H54 (cell line): ENCODE data around the gene CAPNS2.

Source experiments
- DNase-seq: peaks from one replicate; pipeline ENCODE4 v3.0.0; 2011; ENCODE audit warnings: low spot score, mixed read lengths; ENCODE audit not compliant: insufficient read length
- FAIRE-seq: peaks from 3 replicates; lab custom pipeline; 2011; peaks lifted over from hg19 to GRCh38; lab: Jason Lieb, UNC
- POLR2A ChIP-seq: IDR thresholded peaks from 2 replicates; pipeline ENCODE4 v1.6.1; 2011; ENCODE audit warnings: low read depth, mild to moderate bottlenecking, low read length

The CAPNS2 gene

DNA sequence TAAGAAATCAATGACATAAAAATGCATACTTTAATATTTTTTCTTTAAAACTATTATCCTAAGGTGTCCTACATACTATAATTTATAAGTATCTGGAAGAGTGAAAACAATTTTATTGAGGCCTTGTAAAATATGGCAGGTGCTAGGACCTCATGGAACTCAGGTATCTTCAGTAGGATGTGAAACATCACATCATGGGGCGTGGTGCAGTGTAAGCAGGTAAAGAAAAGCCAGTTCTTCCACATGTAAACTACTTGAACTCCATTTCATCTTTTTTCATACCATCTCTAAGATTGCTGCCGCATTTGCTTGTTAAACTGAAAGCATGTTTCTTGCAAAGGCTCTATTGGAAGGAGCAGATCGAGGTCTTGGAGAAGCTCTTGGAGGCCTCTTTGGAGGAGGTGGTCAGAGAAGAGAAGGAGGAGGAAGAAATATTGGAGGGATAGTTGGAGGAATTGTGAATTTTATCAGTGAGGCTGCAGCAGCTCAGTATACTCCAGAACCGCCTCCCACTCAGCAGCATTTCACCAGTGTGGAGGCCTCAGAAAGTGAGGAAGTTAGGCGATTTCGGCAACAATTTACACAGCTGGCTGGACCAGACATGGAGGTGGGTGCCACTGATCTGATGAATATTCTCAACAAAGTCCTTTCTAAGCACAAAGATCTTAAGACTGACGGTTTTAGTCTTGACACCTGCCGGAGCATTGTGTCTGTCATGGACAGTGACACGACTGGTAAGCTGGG lies at the start of gene CAPNS2:
Gene CAPNS2, plus strand, starts transcription at position 253 of the 744 bp plus-strand sequence. Its CDS starts 73 bp downstream, at position 326.
- DNase-seq = no peak
- FAIRE-seq = no peak
- TF ChIP-seq POLR2A = no peak

DNA sequence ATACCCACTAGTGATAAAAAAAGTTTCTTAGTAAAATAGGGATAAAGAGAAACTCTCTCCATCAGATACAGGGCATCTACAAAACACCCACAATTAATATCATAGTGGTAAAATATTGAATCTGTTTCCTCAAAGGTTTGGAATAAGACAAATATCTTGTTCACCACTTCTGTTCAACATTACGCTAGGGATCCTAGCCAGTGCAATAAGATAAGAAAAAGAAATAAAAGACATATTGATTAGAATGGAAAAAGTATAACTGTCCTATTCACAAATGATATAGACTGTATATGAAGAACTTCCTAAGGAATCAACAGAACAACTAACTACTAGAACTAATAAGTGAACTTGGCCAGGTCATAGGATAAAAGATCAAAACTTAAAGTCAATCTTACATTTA lies 44.7 kb upstream of the CAPNS2 start:
- DNase-seq (no peak), FAIRE-seq (no peak)
- TF ChIP-seq POLR2A = no peak

DNA sequence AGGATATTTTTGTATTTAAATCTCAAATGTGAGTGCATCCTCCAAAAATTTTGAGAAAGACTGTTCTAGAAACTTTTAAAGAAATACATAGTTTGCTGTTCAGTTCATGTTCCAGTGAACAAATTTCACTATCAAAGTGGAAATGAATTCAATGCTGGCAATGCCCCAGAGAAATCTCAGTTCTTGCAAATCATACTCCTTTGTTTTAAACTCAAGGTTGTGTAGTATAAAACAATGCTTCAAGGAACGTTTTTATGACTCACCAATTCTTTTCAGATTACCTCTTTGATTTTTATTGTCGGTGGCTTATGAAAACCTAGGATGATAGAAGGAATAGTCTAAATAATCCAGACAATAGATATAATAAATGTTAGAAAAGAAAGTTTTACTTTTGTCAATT lies 40.0 kb upstream of the CAPNS2 start:
- no peak for TF ChIP-seq POLR2A
- DNase-seq (no peak), FAIRE-seq (peak; percentile 75)

DNA sequence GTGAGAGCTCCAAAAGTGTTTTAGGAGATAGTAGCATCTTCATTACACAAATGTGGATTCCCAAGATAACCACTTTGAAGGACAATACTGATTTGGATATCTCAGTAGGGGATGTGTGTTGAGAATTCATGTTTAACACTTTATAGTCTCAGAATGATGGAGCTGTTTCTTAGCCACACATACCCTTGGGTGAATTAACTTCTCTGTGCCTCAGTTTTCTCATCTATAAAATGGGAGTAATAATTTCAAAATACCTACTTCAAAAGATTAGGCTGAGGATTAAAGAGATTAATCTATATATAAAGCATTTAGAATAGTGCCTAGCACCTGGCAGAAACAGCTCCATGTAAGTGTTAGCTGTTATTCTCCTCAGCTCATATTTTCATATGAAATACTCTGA lies 38.6 kb upstream of the CAPNS2 start:
- DNase-seq (no peak), FAIRE-seq (no peak)
- TF ChIP-seq POLR2A = no peak

DNA sequence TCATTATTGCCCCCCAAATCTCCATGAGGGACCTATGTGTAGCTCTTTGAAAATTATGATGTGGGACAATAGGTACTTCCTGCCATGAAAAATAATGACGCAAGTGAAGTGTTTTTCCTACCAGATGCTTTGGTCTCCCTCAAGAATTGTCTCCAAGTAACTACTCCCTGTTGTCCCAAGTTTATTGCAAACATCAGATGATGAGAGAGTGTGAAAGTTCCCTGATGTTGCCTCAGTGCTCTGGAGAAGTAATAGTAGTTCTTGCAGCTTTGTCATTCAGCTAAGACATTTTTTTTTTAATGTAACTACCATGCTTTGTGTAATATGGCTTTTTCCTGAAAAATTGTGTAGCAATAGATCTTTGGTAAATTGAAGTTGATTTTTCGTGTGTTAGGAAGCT lies 37.5 kb upstream of the CAPNS2 start:
- no peak for TF ChIP-seq POLR2A
- FAIRE-seq (no peak), DNase-seq (no peak)

DNA sequence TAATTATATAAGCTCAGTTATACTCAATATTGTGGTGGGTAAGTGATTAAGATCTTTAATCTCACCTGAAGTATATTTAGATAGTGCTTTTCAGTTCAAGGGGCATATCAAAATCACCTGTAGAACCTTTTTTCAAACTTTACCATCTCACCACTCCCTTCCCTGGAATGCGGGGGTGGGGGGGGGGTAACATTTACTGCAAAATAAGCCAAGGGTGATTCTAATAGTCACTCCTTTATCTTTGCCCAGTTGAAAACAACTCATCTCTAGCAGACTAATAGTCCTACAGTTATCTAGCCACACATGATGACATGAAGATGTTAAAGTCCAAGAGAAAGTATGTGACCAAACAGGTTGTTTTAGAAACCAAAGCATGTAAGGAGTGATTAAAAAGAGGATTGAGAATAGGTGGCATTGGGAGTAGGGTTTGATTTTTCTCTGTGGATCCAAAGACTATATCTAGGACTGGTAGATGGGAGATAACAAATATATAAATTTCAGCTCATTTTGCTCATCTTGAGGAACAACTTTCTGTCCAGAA lies 36.1 kb upstream of the CAPNS2 start:
- no peak for DNase-seq
- no peak for FAIRE-seq
- no peak for TF ChIP-seq POLR2A

DNA sequence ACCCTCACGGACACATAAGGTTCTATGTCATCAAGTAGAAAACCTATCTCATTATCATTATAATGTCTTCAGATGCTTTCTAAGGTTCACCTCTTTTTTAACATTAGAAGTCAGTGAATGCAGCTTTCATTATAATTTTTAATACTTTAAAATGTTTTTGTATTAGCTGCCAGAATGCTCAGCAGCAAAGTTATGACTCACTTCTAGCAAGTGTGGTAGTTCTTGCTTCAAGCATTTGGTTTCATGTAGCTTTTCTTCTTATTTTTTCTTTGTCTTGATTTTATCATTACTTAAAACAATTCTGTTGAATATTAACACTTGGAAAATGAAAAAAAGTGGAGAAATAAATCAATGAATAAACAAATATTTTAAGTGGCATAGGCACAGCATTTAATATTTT lies 34.3 kb upstream of the CAPNS2 start:
- DNase-seq = no peak
- no peak for TF ChIP-seq POLR2A
- no peak for FAIRE-seq

DNA sequence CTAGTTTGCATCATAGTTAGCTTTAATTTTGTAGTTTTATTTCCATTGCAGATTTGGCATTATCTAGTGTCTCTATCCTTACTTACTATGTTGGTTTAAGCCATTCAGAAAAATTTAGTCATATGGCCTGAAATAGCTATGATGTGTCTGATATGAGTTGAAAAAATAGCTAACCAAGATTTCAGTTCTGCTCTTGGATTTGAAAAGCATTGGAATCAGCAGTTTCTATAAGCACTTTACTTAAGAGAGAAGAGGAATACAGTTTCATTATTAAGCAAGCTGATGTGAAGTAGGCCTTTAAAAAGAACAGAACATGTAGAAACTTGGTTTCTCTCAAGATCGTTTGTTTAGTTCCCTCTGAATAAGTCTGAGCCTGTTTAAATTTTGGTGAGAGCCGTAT lies 31.7 kb upstream of the CAPNS2 start:
- FAIRE-seq (no peak), DNase-seq (no peak)
- TF ChIP-seq POLR2A = no peak

DNA sequence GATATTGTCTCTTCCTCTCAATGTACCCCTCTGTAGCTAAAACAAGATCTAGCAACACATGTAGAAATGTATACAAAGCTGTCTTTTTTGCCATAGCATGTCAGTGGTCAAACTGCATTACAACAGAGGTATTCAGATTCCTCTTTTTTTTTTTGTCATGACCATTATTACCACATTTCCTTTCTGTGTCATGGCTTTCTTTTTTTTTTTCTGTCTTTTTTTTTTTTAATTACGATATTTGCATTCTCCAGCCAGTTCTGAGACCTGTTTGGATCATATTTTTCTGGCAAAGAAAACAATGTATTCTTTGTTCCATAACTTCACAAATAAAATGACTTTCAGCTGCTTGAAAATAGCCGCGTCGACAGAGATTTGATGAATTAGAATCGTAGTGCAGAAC lies 27.4 kb upstream of the CAPNS2 start:
- FAIRE-seq (no peak), DNase-seq (no peak)
- TF ChIP-seq POLR2A = no peak

DNA sequence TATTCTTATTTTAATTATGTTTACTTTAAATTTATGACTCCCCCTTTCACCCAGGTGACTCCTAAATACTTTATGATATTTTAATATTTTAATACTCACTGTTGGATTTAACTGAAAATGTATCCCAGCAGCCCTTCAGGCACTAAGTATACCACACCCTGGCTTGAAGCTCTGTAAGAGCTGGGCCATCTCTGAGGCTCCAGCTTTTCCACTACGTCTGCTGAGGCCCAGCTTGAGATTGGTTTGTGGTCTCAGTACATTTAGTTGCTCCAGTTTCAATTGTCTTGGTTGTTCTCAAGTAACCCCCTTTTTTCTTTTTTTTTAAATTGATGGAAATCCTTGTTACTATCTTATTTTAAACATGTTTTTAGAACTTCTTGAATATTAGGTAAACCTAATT lies 27.0 kb upstream of the CAPNS2 start:
- TF ChIP-seq POLR2A = no peak
- no peak for DNase-seq
- no peak for FAIRE-seq

DNA sequence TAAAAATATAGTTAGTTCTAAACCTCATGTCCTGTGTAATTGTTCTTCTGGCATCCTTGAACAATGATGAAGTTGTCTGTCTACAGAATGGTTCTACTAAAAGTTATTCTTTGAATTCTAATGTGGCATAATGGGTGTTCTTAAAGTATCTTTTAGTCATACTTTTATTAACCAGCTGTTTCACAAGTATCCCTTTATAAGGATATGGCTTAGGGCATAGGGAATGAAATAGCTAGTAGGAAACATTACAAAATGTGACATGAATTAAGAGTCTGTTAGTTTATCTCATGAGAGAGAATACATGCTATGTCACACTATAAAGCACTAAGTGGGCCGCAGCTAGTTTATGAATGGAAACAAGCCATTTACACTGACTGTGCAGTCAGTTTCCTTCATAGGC lies 26.3 kb upstream of the CAPNS2 start:
- FAIRE-seq = no peak
- no peak for TF ChIP-seq POLR2A
- DNase-seq = no peak

DNA sequence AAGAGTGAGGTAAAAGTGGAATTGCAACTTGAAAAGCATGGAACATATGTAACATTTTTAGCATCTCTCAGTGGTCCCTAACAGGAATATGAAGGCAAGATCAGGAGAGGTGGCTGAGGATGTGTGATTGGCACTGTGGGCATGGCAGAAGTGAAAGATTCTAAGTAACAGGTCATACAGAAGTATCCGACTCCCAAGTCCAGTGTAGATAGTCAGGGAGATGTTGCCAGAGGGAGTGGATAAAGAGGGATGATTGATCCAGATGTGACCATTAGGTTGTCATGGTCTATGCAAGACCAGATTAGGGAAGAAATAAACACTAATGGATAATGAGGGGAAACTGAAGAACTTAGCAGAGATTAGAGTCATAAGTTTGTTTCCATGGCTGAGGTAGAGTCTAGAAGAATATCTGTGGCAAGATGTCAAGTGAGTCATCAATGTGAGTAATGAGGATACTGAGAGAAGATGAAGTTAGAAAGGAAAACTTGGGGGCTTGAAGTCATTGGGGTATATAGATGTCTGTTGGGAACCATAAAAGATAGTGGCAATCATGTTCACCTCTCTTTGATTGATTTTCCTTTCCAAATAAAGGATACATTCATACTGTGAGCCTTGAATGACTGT lies 23.9 kb upstream of the CAPNS2 start:
- FAIRE-seq = peak; percentile 93
- no peak for TF ChIP-seq POLR2A

DNA sequence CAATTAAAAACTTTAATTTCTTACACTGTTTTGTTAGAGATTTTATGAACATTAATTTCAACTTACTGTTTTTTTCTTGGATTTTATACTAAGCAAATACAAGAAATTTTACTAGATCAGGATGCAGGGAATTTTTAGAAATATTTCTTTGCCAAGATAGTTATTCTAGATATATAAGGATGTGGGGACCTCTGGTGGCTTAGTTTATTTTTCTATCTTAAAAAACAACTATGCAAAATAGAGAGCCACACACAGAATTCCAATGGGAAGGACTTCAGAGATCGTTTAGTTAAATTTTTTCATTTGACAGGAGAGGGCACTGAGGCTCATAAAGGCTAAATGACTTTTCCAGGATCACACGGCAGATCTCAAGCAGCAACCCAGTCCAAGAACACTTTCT lies 23.0 kb upstream of the CAPNS2 start:
- TF ChIP-seq POLR2A = no peak
- DNase-seq (no peak), FAIRE-seq (no peak)

More for the DNA sequence above, 23.9 kb upstream of the CAPNS2 start:
- no peak for DNase-seq

DNA sequence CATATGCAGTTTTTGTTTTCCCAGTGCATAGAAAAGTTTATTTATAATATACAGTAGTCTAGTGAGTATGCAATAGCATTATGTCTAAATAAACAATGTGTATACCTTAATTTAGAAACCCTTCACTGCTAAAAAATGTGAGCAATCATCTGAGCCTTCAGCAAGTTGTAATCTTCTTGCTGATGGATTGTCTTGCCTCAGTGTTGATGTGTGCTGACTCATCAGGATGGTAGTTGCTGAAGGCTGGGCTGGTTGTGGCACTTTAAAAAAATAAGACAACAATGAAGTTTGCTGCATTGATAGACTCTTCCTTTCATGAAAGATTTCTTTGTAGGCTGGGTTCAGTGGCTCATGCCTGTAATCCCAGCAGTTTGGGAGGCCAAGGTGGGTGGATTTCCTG lies 13.9 kb upstream of the CAPNS2 start:
- TF ChIP-seq POLR2A = no peak
- DNase-seq (no peak), FAIRE-seq (peak; percentile 99)

DNA sequence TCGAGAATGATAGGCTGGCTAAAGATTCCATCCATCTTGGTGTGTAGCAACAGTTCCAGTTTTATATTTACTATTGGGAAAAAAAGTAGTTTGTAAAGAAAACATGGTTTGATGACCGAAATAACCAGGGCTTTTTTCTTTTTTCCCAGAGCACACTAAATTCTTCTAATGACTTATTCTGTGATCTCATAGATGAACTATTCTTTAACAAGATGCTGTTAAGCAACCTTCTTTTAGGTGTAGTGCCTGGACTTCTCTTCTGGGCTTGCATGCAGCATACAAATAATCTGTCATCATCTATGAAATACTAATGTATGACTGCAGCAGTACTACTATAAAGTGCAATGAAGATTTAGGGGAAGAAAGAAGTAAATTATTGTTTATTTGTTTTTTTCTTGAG lies 11.0 kb upstream of the CAPNS2 start:
- TF ChIP-seq POLR2A = no peak
- FAIRE-seq = no peak
- DNase-seq = no peak

DNA sequence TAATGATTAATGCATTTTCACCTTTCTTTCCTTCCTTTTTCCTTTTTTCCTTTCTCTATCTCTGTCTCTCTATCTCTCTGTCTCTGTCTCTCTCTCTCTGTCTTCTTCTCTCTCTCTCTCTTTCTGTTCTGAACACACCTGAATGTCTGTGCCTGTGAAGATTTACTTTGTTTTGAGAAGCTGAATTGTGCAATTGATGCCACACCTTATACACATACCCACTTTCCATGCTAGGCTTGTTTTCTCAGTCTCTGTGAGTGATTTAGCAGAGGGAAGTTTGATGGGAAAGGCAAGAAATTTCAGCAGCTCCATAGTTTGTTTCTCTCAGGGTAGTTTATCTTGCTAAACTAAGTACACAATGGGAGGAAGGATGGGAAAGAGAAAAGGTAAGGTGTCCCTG lies 9.3 kb upstream of the CAPNS2 start:
- DNase-seq (no peak), FAIRE-seq (no peak)
- no peak for TF ChIP-seq POLR2A
